ENCODE results near the gene SIGMAR1.

The SIGMAR1 gene

DNA sequence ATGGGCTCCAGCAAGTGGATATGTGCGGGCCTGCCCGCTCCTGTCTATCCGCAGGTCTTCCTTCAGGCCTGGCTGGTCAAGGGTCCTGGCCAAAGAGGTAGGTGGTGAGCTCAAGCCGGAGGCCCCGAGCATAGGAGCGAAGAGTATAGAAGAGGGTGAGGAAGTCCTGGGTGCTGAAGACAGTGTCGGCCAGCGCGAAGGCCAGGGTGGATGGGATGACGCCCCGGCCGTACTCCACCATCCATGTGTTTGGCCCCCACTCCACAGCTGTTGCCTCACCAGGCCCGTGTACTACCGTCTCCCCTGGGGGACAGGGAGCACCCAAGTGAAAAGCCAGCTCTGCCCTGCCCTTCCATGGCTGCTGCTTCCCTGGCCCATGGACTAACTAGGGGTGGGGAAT, 2.0 kb downstream of the SIGMAR1 start:
- Histone ChIP-seq H3K27me3 (ENCODE audit: insufficient read depth, low read length) (peaks cover 4% of the 10 kb centered on the region; the same call in 1 of the 2 replicates), H3K9ac (ENCODE audit: low read length) (peak overlapping the region; percentile 16; the same call in 1 of the 2 replicates), H3K9me3 (ENCODE audit: low read length) (no peaks in the 10 kb centered on the region), H3K27ac (ENCODE audit: low read depth, low read length, poor library complexity, severe bottlenecking) (no peak overlapping the region), H4K20me1 (ENCODE audit: insufficient read depth, low read length) (no peaks in the 10 kb centered on the region), H3K4me3 (ENCODE audit: low read depth, low read length, poor library complexity, severe bottlenecking) (peak overlapping the region; percentile 92), H3K79me2 (ENCODE audit: insufficient read depth, low read length) (peaks cover 13% of the 10 kb centered on the region; the same call in 1 of the 2 replicates), H3K36me3 (ENCODE audit: insufficient read depth, low read length) (peaks cover 17% of the 10 kb centered on the region), H3K4me2 (ENCODE audit: low read length) (peak overlapping the region; percentile 67), H3K4me1 (ENCODE audit: insufficient read depth, low read length, severe bottlenecking) (peaks cover 24% of the 10 kb centered on the region), H3F3A (ENCODE audit: insufficient read depth, low read length) (no peaks in the 10 kb centered on the region), H2AFZ (ENCODE audit: low read length) (no peak overlapping the region), H3K9me2 (ENCODE audit: low read depth, low read length) (no peaks in the 10 kb centered on the region)
- TF ChIP-seq, protein P1, sequence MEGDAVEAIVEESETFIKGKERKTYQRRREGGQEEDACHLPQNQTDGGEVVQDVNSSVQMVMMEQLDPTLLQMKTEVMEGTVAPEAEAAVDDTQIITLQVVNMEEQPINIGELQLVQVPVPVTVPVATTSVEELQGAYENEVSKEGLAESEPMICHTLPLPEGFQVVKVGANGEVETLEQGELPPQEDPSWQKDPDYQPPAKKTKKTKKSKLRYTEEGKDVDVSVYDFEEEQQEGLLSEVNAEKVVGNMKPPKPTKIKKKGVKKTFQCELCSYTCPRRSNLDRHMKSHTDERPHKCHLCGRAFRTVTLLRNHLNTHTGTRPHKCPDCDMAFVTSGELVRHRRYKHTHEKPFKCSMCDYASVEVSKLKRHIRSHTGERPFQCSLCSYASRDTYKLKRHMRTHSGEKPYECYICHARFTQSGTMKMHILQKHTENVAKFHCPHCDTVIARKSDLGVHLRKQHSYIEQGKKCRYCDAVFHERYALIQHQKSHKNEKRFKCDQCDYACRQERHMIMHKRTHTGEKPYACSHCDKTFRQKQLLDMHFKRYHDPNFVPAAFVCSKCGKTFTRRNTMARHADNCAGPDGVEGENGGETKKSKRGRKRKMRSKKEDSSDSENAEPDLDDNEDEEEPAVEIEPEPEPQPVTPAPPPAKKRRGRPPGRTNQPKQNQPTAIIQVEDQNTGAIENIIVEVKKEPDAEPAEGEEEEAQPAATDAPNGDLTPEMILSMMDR (IDR thresholded peaks at IDR 0.05; ENCODE audit: low read length): no peak
- TF ChIP-seq EZH2 (IDR thresholded peaks at IDR 0.05; ENCODE audit: borderline replicate concordance, low read length): no peak

DNA sequence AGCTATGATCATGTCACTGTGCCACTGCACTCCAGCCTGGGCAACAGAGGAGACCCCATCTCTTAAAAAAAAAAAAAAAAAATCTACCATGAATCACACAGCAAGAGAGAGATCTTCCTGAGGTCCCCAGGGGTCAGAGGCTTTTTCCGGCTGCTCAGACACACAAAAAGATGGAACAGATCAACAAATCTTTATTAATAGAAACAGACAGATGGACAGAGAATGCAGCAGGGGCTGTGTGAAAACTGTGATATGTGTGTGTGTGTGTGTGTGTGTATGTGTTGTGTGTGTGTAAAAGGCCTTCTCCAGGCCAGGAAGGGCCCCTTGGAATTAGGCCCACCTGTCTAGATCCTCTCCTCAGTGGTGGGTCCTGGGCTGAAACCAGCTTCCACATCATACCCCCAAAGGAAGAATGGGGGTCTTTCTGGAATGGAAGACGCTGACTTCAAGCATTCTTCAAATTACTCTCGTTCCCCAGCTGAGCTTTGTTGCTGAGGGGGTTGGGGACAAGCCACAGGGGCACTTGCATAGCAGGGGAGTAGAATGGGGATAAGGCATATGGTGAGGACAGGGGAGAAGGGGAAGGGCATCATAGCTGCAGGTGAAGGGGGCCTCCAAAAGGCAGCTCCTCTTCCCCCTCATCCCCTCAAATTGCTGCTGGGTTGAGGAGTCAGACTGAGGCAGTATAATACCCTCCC, 2.9 kb downstream of the SIGMAR1 start:
- no peak overlapping the region for H3K9ac ChIP-seq (ENCODE audit: low read length)
- no peaks in the 10 kb centered on the region for H4K20me1 ChIP-seq (ENCODE audit: insufficient read depth, low read length)
- TF ChIP-seq, protein P1 (IDR thresholded peaks at IDR 0.05; ENCODE audit: low read length): no peak
- no peak for TF ChIP-seq EZH2 (IDR thresholded peaks at IDR 0.05; ENCODE audit: borderline replicate concordance, low read length)
- peaks cover 13% of the 10 kb centered on the region; the same call in 1 of the 2 replicates for H3K79me2 ChIP-seq (ENCODE audit: insufficient read depth, low read length)
- H2AFZ ChIP-seq (ENCODE audit: low read length): no peak overlapping the region
- H3K9me3 ChIP-seq (ENCODE audit: low read length): no peaks in the 10 kb centered on the region
- no peak overlapping the region for H3K27ac ChIP-seq (ENCODE audit: low read depth, low read length, poor library complexity, severe bottlenecking)
- no peaks in the 10 kb centered on the region for H3F3A ChIP-seq (ENCODE audit: insufficient read depth, low read length)
- H3K4me1 ChIP-seq (ENCODE audit: insufficient read depth, low read length, severe bottlenecking): peaks cover 24% of the 10 kb centered on the region
- peaks cover 17% of the 10 kb centered on the region for H3K36me3 ChIP-seq (ENCODE audit: insufficient read depth, low read length)
- H3K4me3 ChIP-seq (ENCODE audit: low read depth, low read length, poor library complexity, severe bottlenecking): no peak overlapping the region
- no peaks in the 10 kb centered on the region for H3K9me2 ChIP-seq (ENCODE audit: low read depth, low read length)
- peaks cover 5% of the 10 kb centered on the region; the same call in 1 of the 2 replicates for H3K27me3 ChIP-seq (ENCODE audit: insufficient read depth, low read length)
- H3K4me2 ChIP-seq (ENCODE audit: low read length): no peak overlapping the region

DNA sequence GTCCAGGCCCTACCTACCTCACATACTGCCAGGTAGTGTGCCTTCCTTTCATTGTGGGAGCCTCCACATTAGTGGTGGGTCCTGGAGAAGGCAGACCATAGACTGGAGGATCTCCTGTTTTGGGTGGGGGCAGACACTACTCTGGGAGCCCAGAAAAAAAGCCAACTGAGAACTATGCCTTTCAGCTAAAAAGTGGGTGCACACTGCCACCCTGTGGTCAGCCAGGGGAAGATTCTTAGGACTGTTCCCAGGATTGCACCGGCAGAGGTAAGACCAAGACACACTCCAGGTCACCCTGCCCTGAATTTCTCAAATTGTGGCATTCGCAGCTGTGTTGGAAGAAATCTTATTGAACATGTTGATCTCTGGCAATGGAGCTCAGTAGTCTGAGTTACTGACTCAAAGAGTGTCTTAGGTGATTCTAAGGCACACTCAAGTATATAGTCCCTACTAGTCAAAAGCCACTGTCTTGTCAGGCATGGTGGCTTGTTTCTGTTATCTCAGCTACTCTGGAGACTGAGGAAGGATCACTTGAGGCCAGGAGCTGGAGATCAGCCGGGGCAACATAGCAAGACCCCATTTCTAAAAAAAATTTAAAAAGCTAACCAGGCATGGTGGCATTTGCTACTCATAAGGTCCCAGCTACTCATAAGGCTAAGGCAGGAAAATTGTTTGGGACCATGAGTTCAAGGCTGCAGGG, 3.6 kb downstream of the SIGMAR1 start:
- Histone ChIP-seq H3K27ac (ENCODE audit: low read depth, low read length, poor library complexity, severe bottlenecking) (no peak overlapping the region), H3K9ac (ENCODE audit: low read length) (no peak overlapping the region), H3K4me2 (ENCODE audit: low read length) (no peak overlapping the region), H3K36me3 (ENCODE audit: insufficient read depth, low read length) (peaks cover 17% of the 10 kb centered on the region), H3F3A (ENCODE audit: insufficient read depth, low read length) (no peaks in the 10 kb centered on the region), H3K9me3 (ENCODE audit: low read length) (no peaks in the 10 kb centered on the region), H3K79me2 (ENCODE audit: insufficient read depth, low read length) (peaks cover 13% of the 10 kb centered on the region; the same call in 1 of the 2 replicates), H4K20me1 (ENCODE audit: insufficient read depth, low read length) (no peaks in the 10 kb centered on the region), H3K4me1 (ENCODE audit: insufficient read depth, low read length, severe bottlenecking) (peaks cover 29% of the 10 kb centered on the region), H3K4me3 (ENCODE audit: low read depth, low read length, poor library complexity, severe bottlenecking) (no peak overlapping the region), H3K9me2 (ENCODE audit: low read depth, low read length) (no peaks in the 10 kb centered on the region), H3K27me3 (ENCODE audit: insufficient read depth, low read length) (peaks cover 10% of the 10 kb centered on the region; the same call in 1 of the 2 replicates), H2AFZ (ENCODE audit: low read length) (no peak overlapping the region)
- TF ChIP-seq EZH2 (IDR thresholded peaks at IDR 0.05; ENCODE audit: borderline replicate concordance, low read length): no peak
- TF ChIP-seq, protein P1 (IDR thresholded peaks at IDR 0.05; ENCODE audit: low read length): peak; percentile 92
